GM12878 (cell line): ENCODE measurements around the gene GNPTG. TPM values are rescaled to one million over a fixed set of nuclear protein-coding genes. Genes with fewer than 3 reads are reported as not detected.

ENCODE experiments used
- ATAC-seq: fragments of 200-7000 bp; cut with Tn5 transposase; 3 replicates; pipeline ENCODE4 v1.9.1; 2020; ENCODE audit warnings: mild to moderate bottlenecking, moderate library complexity
- BruUV-seq: library from RNA; stranded (reverse); fragments of 400-500 nt; replicated peaks from 2 replicates; lab custom pipeline; 2021; lab: Mats Ljungman, UMichigan
- CTCF ChIA-PET: fragments of 300-600 bp; sonication (Branson Sonifier 250); formaldehyde crosslinking; extraction: SDS; loops from one replicate; lab custom pipeline; 2021; ENCODE audit warnings: inconsistent platforms; lab: Yijun Ruan, JAX
- POLR2A ChIA-PET: fragments of 350-600 bp; formaldehyde crosslinking; extraction: SDS; loops from one replicate; lab custom pipeline; 2021; ENCODE audit warnings: inconsistent platforms; lab: Charles Lee
- RAD21 ChIA-PET: fragments of 300-600 bp; sonication (Branson Sonifier 250); formaldehyde crosslinking; loops from one replicate; lab custom pipeline; 2023; ENCODE audit warnings: antibody characterized with exemption; ENCODE audit not compliant: unreplicated experiment; lab: Charles Lee
- SMC1A ChIA-PET: fragments of 300-600 bp; sonication (Branson Sonifier 250); formaldehyde crosslinking; loops from one replicate; lab custom pipeline; 2023; ENCODE audit not compliant: unreplicated experiment, uncharacterized antibody; lab: Charles Lee
- DNase-seq: peaks from one replicate; pipeline ENCODE4 v3.0.0-alpha.2; 2011; ENCODE audit warnings: low read depth, low spot score
- FAIRE-seq: peaks from 3 replicates; lab custom pipeline; 2011; peaks lifted over from hg19 to GRCh38; lab: Jason Lieb, UNC
- H2AFZ ChIP-seq: 2 replicates; pipeline ENCODE4 v1.6.0; 2011; ENCODE audit warnings: low read depth, low read length, control low read depth; ENCODE audit not compliant: control insufficient read depth
- H3K27ac ChIP-seq: 2 replicates; pipeline ENCODE4 v1.5.1; 2011; ENCODE audit warnings: control low read depth; ENCODE audit not compliant: control insufficient read depth, insufficient read depth
- H3K27me3 ChIP-seq, 2 experiments: replicated peaks in 1 of 2; 2 replicates each; pipeline versions ENCODE4 v1.6.0 to v1.6.1; 2011; ENCODE audit warnings: low read length in 1 of 2; ENCODE audit not compliant: control insufficient read depth in 2 of 2, insufficient read depth in 2 of 2
- H3K36me3 ChIP-seq, 2 experiments: 2 replicates each; pipeline ENCODE4 v1.5.1; 2011; ENCODE audit warnings: low read length in 1 of 2; ENCODE audit not compliant: control insufficient read depth in 2 of 2, insufficient read depth in 2 of 2
- H3K4me1 ChIP-seq: 2 replicates; pipeline ENCODE4 v1.6.1; 2011; ENCODE audit warnings: mild to moderate bottlenecking, low read length, moderate library complexity, mixed read lengths; ENCODE audit not compliant: control insufficient read depth, insufficient read depth
- H3K4me2 ChIP-seq: 2 replicates; pipeline ENCODE4 v1.6.0; 2011; ENCODE audit warnings: control low read depth; ENCODE audit not compliant: control insufficient read depth, insufficient read depth
- H3K4me3 ChIP-seq: fragments of 200-600 bp; sonication (generic); 2 replicates; pipeline ENCODE4 v1.5.1; 2016
- H3K79me2 ChIP-seq: 2 replicates; pipeline ENCODE4 v1.6.0; 2011; ENCODE audit warnings: low read length; ENCODE audit not compliant: control insufficient read depth, insufficient read depth
- H3K9ac ChIP-seq: 2 replicates; pipeline ENCODE4 v1.8.0; 2011; ENCODE audit warnings: low read length, control low read depth, mixed read lengths; ENCODE audit not compliant: control insufficient read depth, insufficient read depth
- H3K9me3 ChIP-seq: replicated peaks from 3 replicates; pipeline ENCODE4 v1.5.1; 2011; ENCODE audit warnings: mild to moderate bottlenecking, low read length; ENCODE audit not compliant: control insufficient read depth, insufficient read depth
- H4K20me1 ChIP-seq: 2 replicates; pipeline ENCODE4 v1.6.0; 2011; ENCODE audit not compliant: control insufficient read depth, insufficient read depth
- KAT2A ChIP-seq: conservative IDR thresholded peaks from 2 replicates; pipeline ENCODE4 v1.6.1; 2011; ENCODE audit warnings: low read depth, low read length; ENCODE audit not compliant: control insufficient read depth
- WGBS: methylation state at CpG from one replicate; pipeline ENCODE4 v1.1.6; 2016; ENCODE audit warnings: low lambda C conversion rate; ENCODE audit not compliant: insufficient replicate concordance, insufficient coverage; ENCODE audit errors: missing lambda C conversion rate; 5-methylcytosine and 5-hydroxymethylcytosine counted together
- in situ Hi-C: fragments of 300-500 bp; cut with MboI; formaldehyde crosslinking; loops from 9 replicates; pipeline ENCODE4 v1.14.3; 2018; ENCODE audit warnings: mixed read lengths
- intact Hi-C: fragments of 100-400 bp; cut with micrococcal nuclease; formaldehyde crosslinking; loops from one replicate; pipeline ENCODE4 v1.14.2; 2022; ENCODE audit not compliant: unreplicated experiment
- polyA plus RNA-seq, 11 experiments: library from polyadenylated mRNA; depleted of rRNA in 4 of 11; unstranded in 6 of 11; stranded (reverse) in 5 of 11; fragments of >200 nt; fragmentation: Nextera tagmentation in 4 of 11; fragmentation: Illumina TruSeq in 1 of 11; extraction: Ambion mirVana in 4 of 11; extraction: Trizol in 1 of 11; gene quantifications; 1 replicate in 1 of 11; 2 replicates in 10 of 11; pipeline versions ENCODE4 v1.2.1 to v1.2.3, GENCODE V29; 2011 to 2016; ENCODE audit warnings: inconsistent platforms in 2 of 11, missing spikeins in 2 of 11, low read depth in 1 of 11
- total RNA-seq, 4 experiments: library from RNA; depleted of rRNA in 3 of 4; stranded (reverse); fragments of >200 nt in 3 of 4; fragmentation: Illumina TruSeq in 1 of 4; extraction: Trizol in 1 of 4; gene quantifications; 2 replicates each; pipeline versions ENCODE4 v1.2.1 to v1.2.3, GENCODE V29; 2013 to 2021
- TF ChIP-seq, protein P1 (sequence below): fragments of 450-650 bp; IDR thresholded peaks from 2 replicates; pipeline ENCODE4 v1.6.1; 2016; ENCODE audit warnings: mild to moderate bottlenecking

GNPTG gene
- total and polyA plus RNA-seq, 10 of the 15 experiments (the other 5 are each of a cell fraction or from before 2014, with no cell fraction given), result 0.80 to 32.6 (median 20.9) TPM

GRCh38 chr16:1407753-1408152, 56.0 kb downstream of the GNPTG start:
- Histone ChIP-seq H3K27me3 (no peaks in the 10 kb centered on the region), H4K20me1 (peaks cover 2% of the 10 kb centered on the region; the same call in 1 of the 2 replicates), H3K9ac (no peak overlapping the region), H2AFZ (no peak overlapping the region), H3K4me3 (peak overlapping the region; percentile 61), H3K4me2 (peak overlapping the region; percentile 44; the same call in 1 of the 2 replicates), H3K27ac (no peak overlapping the region), H3K4me1 (peaks cover 3% of the 10 kb centered on the region), H3K9me3 (no peaks in the 10 kb centered on the region), H3K36me3 (no peaks in the 10 kb centered on the region), H3K79me2 (peaks cover 1% of the 10 kb centered on the region; the same call in 1 of the 2 replicates)
- no peak for FAIRE-seq
- intact Hi-C loops (no loop called here), in situ Hi-C loops (no loop called here)
- no TSS peak for BruUV-seq
- ChIA-PET RAD21 (interaction anchor here (0.6 to 1.1 kb wide), 2 partner anchors 13 to 43 kb away, joined by 3 read pairs; partner anchors contain the start of gene UQCC4), CTCF (interaction anchor here (0.7 to 1.5 kb wide), 5 partner anchors 29 to 298 kb away, joined by 3 to 5 read pairs (median 4); partner anchors contain the start of gene MAPK8IP3), SMC1A (interaction anchor here (0.7 to 1.1 kb wide), 2 partner anchors 13 to 102 kb away, joined by 3 read pairs; partner anchors contain the start of gene UQCC4), POLR2A (interaction anchor here (0.6 to 1.0 kb wide), 2 partner anchors 65 to 1390 kb away, joined by 3 to 4 read pairs; no protein-coding TSS in a partner anchor)
- no peak for ATAC-seq
- TF ChIP-seq KAT2A, result no peak
- TF ChIP-seq, protein P1, sequence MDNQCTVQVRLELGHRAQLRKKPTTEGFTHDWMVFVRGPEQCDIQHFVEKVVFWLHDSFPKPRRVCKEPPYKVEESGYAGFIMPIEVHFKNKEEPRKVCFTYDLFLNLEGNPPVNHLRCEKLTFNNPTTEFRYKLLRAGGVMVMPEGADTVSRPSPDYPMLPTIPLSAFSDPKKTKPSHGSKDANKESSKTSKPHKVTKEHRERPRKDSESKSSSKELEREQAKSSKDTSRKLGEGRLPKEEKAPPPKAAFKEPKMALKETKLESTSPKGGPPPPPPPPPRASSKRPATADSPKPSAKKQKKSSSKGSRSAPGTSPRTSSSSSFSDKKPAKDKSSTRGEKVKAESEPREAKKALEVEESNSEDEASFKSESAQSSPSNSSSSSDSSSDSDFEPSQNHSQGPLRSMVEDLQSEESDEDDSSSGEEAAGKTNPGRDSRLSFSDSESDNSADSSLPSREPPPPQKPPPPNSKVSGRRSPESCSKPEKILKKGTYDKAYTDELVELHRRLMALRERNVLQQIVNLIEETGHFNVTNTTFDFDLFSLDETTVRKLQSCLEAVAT, result no peak
- 40% methylated on average over 10 of the region's 11 CpGs for WGBS
- no peak for DNase-seq
